ENCODE results near the gene INPP5F.

- no peak for TF ChIP-seq CTCF (conservative IDR thresholded peaks at IDR 0.05 in 1 of 2, IDR thresholded peaks at IDR 0.05 in 1 of 2; ENCODE audit: low read depth in 1 of 2, low read length in 2 of 2)
- TF ChIP-seq EZH2 (IDR thresholded peaks at IDR 0.05; ENCODE audit: low read length, missing control alignments), result no peak
Observed at GRCh38 chr10:119829429-119829828, 103.6 kb downstream of the INPP5F start.
